ENCODE measurements around the gene YWHAQ.

Gene YWHAQ

DNA sequence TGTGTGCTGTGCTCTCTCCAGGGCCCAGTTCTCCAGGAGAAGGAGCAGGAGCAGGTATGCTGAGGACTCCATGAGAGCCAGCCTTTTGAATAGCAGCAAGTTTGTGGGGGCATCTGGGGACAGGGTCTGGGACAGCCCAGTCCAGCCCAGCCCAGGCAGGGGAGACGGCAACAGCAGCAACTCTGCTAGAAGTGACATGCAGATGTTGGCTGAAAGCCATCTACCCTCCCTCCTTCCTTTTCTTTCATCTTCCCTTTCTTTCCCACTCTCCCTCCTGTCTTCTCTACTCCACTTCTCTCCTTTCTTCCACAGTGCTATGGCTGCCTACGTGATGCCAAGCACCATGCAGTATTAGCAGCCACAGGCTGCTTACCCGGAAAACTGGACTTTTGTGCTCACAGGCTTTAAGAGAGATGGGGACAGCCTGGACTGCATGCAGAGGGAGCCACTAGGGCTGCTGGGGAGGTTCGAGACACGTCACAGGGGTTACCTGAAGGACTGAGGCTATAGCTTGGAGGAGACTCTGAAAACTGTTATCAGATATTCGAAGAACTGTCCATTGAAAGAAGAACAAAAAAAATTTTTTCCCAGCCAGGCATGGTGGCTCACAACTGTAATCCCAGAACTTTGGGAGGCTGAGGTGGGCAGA is 23.8 kb upstream of the YWHAQ start:
- DNase-seq, result no peak

DNA sequence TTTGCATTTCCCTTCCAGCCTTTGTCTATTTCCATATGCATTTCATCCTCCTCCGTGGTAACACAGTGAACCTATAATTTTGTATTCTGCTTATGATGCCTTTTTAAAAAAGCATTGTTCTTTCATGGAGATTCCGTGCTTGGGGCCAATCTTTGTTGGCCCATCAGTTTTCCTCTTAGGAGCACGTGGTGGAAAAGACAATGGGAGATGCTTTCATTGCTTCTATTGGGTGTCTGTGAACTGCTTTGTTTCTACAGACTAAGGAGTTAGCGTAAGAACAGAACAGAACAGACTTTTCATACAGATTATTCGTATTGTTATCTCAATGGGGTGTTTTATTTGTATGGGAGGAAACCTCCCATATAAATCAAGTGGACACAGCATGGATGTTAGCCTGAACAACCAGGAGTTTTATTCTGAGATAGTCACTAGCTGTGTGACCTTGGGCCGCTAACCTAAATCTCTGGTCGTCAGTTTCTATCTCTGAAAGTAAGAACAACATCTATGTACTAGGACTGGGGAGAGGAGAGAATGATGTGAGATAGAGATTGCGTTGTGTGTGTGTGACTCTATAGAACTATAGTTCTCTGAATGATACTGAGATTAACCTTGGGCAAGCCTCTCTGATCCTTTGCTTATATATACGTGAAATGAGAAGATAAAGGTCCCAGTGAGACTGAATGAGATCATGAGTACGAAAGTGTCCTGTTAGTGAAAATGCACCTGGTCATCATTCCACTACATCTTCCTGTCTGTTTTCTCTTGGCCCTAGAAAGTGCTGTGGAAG is 22.9 kb upstream of the YWHAQ start:
- no peak for DNase-seq

DNA sequence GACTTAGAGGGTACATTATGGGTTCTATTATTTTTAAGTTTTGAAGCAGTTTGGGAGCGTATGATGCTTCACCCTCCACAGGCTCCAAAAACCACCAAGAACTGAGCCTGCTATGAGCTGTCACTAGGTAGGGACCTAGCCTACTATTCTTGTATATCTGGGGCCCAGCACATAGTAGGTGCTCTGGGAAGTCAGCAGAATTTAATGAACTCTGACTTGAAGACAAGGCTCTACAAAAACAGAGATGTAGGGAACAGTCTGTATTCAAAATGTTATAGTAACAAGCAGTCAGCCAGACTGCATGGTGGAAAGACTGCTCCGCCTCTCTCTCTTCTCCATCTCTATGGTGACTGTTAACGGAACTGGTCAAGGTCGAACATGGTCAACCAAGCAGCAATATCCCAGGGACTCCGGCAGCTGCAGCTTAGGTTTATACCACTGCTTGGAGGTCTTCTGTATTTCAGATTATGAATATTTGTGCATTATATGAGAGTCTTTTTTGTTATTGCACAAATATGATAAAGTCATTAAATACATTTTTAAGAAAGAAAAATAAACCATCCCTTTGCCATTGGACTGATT is 22.2 kb upstream of the YWHAQ start:
- DNase-seq, result no peak

DNA sequence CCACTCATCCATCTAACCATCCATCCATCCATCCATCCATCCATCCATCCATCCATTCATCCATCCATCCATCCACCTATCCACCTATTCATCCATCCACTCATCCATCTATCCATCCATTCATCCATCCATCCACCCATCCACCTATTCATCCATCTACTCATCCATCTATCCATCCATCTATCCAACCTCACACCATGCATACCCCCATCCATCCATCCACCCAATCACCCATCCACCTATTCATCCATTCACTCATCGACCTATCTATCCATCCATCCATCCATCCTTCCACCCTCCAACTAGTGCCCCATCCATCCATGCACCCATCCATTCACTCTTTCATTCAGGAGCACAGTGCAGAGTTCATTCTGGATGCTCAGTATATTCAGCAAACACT is 21.5 kb upstream of the YWHAQ start:
- DNase-seq, result no peak

DNA sequence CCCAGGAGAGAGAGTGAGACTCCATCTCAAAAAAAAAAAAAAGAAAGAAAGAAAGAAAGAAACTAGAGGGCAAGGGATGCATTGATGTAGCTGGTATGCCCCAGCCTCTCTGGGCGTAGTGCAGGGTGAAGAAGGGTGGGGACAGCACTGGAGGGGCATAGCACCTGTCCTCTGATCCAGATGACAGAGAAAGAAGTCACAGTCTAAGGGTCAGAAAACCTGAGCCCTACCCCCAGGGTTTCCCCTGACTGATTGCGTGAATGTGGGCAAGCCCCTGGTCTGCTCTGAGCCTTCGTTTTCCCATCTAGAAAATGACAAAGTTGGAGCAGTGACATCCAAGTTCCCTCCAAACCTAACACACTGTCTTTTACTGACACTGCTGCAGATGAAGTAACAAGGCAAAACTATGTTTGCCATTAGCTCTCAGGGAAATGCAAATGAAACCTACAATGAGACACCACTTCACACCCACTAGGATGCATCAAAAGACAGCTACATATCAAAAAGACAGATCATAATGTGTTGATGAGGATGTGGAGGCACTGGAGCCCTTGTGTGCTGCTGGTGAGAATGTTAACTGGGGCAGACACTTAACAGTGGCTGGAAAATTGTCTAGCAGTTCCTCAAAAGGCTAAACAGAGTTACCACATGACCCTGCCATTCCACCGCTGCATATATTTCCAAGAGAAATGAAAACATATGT is 19.5 kb upstream of the YWHAQ start:
- DNase-seq, result peak; percentile 37

DNA sequence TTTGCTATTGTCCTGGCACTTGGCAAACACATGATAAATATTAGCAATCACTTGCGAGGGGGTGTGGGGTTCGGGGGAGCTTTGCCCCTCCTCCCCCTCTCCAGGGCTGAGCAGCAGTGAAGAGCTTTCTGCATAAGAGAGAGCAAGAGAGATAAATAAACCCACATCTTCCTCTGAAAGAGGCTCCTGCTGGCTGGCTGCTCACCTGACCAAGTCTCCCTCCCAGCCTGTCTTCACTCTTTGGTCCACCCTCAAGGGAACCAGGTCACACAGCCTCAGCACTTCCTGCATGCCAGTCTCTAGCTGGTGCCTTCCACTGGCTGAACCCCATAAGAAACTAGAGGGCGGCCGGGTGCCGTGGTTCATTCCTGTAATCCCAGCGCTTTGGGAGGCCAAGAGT is 18.5 kb upstream of the YWHAQ start:
- no peak for DNase-seq

DNA sequence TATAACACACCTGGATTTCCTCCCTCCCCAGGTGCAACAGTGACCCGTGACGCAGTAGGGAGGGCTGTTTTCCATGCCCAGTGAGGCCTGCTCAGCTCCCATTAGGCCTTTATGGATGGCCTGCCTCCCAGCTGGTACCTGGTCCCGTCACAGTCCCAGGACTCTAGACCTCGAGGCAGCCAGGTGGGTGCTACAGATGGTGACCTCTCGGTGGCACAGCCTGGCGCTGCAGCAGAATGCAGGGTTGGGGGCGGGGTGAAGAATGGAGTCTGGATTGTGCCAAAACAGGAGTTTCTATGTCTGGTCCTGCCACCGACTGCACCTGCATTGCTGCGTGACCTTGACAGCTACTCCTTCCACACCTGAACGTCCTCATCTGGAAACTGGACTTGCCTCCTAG is 18.0 kb upstream of the YWHAQ start:
- no peak for DNase-seq

DNA sequence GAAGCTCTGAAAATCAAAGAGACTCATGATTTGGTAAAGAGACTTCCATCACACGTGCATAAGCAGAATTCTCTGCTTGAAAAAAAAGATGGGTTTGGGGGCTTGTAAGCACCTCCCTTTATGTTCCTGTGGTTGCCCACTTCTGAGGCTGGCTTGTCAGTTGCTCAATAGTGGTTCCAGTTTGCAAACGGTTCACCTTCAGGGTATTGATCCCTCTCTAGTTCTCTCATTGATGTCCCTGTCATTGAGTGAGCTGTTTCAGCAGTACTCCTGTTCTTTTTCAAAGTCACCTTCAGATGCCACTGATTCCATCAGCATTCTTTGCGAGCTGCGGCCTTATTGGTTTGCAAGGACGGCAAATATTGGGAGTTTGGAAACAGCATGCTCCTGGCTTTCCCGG is 17.1 kb upstream of the YWHAQ start:
- no peak for DNase-seq

DNA sequence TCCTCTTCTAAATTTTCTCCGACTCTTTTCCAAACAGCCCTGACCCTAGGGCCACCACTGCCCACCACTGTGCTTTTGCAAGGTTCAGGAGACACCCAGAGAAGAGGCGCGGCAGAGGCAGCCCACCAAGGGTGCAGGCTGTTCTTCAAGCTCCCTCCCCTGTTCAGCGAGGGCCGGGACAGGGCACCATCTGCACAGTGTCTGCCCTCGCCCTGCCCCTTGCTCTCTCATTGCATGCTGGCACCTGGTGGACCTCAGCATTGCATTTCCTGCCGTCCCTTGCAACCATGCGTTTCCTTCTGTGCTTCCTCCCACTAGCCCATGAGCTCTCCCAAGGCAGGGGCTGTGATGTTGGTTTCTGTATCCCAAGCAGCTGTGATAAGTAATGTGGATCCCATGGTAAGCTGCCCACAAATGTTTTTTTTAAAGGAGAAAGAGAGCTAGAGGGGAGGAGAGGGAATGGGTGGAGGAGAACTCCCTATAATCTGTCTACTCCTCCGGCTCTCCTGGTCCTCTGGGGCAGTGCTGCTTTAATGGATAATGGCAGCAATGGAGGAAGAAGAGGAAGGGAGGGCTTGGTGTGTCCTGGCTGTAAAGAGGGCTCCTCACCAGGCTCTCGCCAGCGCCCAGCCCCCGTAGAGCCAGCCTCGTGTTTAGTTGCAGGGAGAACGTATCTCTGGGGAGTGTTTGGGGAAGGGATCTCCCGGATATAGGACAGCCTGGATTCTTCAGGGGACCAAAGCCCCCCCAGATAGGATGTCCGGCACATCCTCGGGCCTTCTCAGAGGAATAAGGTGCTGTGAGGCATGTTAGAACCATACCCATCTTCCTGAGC is 15.6 kb upstream of the YWHAQ start:
- DNase-seq, result no peak

DNA sequence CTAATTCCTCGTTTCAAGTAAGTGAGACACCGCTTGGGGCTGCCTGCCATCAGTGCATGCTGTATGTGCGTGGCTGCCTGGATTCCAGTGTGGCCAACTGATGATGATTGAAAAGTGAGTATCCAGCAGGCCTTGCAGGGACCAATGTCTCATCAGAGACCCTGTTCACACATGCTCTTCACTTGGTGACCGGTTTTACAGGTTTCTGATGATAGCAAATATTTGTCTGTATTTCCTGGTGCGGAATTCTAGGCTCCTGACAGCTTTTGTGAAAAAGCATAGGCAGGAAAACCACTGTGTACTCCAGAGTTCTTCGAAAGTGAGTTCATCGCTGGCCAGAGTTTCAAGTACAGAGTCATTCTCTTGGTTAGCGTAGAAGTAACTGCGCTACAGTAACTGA is 13.8 kb upstream of the YWHAQ start:
- no peak for DNase-seq

DNA sequence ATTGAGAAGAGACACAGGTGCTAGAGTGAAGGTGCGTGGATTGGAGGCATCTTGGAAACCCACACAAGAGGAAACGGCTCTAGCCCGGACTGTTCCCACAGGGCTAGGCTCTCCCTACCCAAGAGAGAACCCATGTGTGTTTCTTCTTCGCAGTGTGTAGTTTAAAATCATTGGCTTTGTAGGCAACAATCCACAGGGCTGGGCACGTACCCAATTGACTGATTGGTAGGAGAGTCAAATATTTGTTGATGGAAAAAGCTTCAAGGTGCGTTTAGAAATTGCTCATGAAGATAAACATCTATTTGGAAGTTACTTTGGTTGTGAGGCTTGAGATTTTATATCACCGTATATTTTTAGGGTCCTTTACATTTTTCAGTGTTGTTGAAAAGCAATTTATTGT is 13.2 kb upstream of the YWHAQ start:
- DNase-seq, result no peak

DNA sequence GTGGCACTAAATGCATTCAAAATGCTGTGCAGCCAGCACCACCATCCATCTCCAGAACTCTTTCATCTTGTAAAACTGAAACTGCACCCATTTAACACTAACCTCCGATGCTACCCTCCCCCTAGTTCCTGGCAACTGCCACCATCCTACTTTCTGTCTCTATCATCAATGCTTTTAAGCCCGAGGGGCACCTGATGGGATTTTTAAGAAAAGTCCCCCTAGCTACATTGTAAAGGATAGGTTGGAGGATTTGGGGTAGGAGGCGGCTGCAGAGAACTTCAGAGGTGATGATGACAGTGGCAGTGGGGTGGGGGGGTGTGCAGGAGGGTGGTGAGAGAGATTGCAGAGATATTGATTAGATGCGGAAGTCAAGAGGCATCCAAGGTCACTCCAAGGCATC is 10.8 kb upstream of the YWHAQ start:
- no peak for DNase-seq

DNA sequence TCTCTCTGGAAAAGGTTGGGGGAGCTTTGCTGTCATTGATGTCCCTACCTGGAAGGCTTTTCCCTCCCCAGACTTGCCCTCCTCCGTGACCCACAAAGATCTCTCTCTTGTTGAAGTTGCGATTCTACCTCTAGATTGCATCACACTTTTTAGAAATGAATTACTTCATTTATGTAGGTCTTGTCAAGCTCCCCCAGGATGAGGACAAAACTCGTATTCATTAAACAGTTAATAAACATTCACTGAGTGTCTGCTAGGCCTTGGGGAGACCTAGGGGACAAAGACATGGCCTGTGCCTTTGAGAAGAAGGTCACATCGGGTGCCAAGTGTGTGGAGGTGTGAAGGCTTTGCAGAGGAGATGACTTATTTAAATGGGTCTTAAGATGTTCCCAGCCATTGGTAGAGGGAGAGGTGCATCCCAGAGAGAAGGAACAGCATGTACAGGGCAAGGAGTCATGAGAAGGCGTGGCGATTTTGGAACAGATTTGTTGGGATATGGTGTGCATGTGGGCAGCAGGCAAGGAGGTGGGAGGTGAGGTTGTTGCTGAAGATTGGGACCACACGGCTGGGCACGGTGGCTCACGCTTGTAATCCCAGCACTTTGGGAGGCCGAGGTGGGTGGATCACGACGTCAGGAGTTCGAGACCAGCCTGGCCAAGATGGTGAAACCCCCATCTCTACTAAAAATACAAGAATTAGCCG is 9.8 kb upstream of the YWHAQ start:
- DNase-seq, result no peak

DNA sequence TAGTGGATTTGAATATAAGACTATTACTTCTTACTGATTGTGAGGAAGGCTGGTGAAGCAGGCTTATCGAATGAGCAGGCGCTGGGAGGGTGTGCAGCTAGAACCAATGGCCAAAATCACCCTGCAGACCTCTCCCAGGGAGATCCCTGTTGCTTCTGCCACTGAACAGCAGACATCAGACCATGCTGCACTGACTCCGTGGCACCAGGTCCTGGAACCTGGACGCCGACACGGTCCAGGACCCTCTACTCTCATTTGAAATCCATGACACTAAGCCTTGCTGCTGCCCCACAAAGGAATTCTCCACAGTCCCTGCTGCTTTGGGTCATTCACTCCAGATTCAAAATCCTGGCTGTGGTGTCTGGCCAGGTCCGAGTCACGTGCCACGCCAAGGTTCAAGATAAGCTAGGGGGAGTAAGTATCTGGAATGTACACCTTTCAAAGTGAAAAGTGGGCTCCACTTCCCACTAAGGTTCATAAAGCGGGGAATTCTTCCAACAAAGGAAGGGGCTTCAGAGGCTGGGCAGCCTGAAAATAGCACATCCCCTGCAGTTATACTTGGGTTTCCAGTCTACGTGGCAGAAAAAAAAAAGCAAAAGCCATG is 9.0 kb upstream of the YWHAQ start:
- DNase-seq, result no peak

DNA sequence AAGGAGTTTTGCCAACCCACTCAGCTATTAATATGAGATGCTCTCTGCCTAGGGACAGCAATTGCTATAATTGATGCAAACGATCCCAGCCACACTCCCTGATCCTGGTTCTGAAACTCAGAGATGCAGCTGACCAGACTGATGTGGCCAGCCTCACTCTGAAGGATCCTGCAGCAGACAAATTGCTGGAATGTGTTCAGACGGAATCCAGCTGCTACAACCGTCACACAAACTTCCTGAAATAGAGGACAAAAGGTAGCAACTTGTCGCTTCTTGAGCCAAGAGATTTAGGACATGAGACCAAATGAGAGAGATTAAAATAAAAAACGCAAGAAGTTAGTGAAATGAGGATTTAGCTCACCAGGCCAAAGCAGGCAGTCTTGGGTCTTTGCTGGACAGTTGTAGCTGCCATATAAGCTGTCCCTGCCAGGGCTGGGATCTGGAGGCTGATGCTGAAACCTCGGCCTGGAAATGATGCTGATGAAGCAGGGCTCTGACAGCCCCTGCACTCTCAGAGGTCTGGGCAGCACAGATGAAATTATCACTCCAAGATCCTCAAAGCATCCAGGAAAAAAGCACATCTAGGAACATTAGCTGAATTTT is 8.3 kb upstream of the YWHAQ start:
- DNase-seq, result no peak

DNA sequence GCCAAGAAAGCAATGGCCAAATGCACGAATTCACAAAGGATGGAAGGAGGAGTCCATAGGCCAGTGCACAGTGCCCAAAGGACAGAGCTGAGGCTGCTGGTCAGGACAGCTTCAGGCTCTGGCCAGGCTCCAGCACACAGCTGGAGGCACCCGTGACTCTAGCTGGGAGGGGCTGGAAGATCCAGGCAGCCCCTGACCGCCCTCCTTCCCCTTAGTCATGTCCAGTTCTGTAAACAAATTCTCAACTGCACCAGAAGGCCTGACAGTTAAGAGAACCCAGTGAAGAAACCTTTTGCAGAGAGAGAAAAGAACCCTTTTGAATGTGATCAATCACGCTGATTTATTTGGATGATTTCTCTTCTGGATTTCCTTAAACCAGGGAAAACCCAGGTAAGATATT is 7.7 kb upstream of the YWHAQ start:
- no peak for DNase-seq

DNA sequence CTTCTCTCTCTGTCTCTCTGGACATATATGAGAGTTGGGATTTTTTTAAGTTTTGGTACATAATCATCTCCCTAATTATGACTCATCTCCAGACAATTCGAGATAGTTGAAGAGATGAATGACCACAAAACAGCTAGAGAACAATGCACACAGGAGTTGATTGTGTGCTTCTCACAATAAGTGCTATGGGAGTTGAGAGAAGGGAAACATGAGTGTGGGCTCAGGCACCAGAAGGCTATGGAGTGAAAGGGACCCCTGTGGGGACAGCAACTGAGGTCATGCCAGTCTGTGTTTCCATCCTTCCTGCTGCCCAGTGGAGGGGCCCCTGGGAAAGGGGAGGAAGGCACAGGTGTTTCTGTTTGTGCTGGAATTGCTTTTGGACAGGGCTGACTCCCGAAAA is 6.5 kb upstream of the YWHAQ start:
- DNase-seq, result no peak

DNA sequence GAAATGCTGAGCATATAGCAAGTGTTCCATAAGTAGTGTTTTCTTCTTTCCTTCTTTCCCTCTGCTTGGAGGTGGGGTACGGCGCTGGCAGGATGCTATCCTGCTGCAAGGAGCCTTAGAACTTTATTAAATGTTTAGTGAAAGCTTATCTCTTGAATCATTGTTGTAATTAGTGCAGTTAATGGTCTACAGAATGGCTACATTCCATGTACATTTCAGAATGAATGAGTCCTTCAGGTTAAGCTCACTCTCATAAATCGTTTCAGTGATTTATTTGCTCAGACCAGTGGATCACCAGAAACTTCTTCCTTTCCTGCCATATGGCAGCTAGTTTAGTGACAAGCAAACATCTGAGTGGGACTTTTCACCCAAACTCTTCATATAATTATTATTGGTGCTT is 3.3 kb upstream of the YWHAQ start:
- no peak for DNase-seq

DNA sequence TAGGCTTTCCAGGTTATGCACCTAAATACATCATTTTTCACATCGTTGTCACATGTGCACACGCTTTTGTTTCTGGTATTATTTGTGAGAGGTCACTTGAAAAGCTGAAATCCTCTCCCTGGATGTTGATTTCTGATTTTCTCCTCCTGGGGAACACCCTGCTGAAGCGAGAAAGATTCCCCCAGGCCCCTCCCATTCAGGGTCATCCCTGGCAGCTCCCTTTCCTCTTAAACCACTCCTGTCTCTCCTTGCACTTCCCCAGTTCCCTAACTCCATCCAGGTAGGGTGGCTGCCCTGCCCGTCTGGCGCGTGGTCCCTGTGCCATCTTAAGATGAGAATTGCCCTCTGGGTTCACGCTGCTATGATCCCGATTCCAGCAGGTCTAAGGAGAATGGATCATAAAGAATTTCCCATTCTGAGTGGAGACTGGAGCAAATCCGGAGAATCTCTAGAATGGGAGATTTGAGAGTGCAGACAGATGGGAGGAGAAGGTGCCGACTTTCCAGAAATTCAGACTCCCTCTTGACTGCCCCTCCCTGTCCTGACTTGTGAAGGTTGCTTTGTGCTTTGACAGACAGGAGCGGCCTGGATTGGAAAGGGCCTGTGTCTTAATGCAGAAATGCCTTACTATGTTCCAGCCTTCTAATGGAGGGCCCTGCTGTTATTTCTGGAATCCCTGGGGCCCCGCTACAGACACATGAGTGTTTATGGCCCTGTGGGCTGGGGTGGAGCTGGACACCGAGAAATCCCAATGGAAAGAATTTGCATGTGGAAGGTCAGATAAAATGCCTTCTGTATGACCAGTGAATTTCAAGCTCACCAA is 1.3 kb upstream of the YWHAQ start:
- no peak for DNase-seq

DNA sequence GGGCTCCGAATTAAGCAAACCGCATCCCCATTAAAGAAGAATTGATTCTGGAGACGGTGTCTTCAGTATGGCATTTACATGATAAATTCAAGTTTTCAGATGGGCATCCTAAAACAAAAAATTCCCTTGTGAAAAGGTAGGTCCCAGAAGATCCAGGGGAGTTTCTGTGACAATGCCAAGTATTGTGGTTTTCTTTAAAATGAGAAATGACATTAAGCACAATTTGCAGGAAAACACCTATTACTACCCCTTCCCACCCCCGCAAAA is 689 bp upstream of the YWHAQ start:
- no peak for DNase-seq
